Inflammatory macrophage treated with lipopolysaccharide for 4 hours (primary cell): ENCODE measurements around the gene ZDHHC14.

Experiments
- DNase-seq: peaks from one replicate; pipeline ENCODE4 v3.0.0-alpha.2; 2020

Gene ZDHHC14

GRCh38 chr6:157629220-157629619 lies 248.2 kb downstream of the ZDHHC14 start:
- peak; percentile 30 for DNase-seq

- no peak for DNase-seq
Measured at GRCh38 chr6:157630463-157631080, 249.6 kb downstream of the ZDHHC14 start.

- DNase-seq: no peak
Measured at GRCh38 chr6:157631412-157631811, 250.4 kb downstream of the ZDHHC14 start.

- no peak for DNase-seq
Measured at GRCh38 chr6:157631838-157632614, 251.0 kb downstream of the ZDHHC14 start.

- DNase-seq: no peak
Measured at GRCh38 chr6:157632821-157633220, 251.8 kb downstream of the ZDHHC14 start.

- peak; percentile 4 for DNase-seq
Measured at GRCh38 chr6:157634546-157634945, 253.6 kb downstream of the ZDHHC14 start.

- peak; percentile 6 for DNase-seq
Measured at GRCh38 chr6:157635388-157636244, 254.6 kb downstream of the ZDHHC14 start.

- DNase-seq: no peak
Measured at GRCh38 chr6:157637516-157637915, 256.5 kb downstream of the ZDHHC14 start.

GRCh38 chr6:157637941-157638662 lies 257.1 kb downstream of the ZDHHC14 start:
- DNase-seq: no peak

- DNase-seq: no peak
Measured at GRCh38 chr6:157638779-157639178, 257.8 kb downstream of the ZDHHC14 start.

GRCh38 chr6:157640746-157641451 lies 259.9 kb downstream of the ZDHHC14 start:
- DNase-seq: no peak

- DNase-seq: no peak
Measured at GRCh38 chr6:157641837-157642236, 260.8 kb downstream of the ZDHHC14 start.

GRCh38 chr6:157642736-157643135 lies 261.7 kb downstream of the ZDHHC14 start:
- DNase-seq: no peak

GRCh38 chr6:157644043-157644810 lies 263.2 kb downstream of the ZDHHC14 start:
- DNase-seq: no peak

- DNase-seq: no peak
Measured at GRCh38 chr6:157645201-157645795, 264.3 kb downstream of the ZDHHC14 start.

GRCh38 chr6:157646012-157646411 lies 265.0 kb downstream of the ZDHHC14 start:
- no peak for DNase-seq

GRCh38 chr6:157647261-157647915 lies 266.4 kb downstream of the ZDHHC14 start:
- DNase-seq: peak; percentile 24

GRCh38 chr6:157648561-157648960 lies 267.6 kb downstream of the ZDHHC14 start:
- DNase-seq: no peak

GRCh38 chr6:157649311-157650260 lies 268.6 kb downstream of the ZDHHC14 start:
- no peak for DNase-seq
